HepG2 (cell line): ENCODE data around the gene MYO1E. TPM values are rescaled to one million over a fixed set of nuclear protein-coding genes. Genes with fewer than 3 reads are reported as not detected.
A peak's percentile ranks its signal among the peaks of the same experiment; 100 is the strongest.

ENCODE experiments used
- ATF2 ChIP-seq: sonication (generic); formaldehyde crosslinking; IDR thresholded peaks from 2 replicates; pipeline ENCODE4 v1.4.0; 2020; ENCODE audit warnings: missing genetic modification reagents
- CEBPG ChIP-seq: IDR thresholded peaks from 2 replicates; pipeline ENCODE4 v1.6.1; 2016
- ETV5 ChIP-seq: IDR thresholded peaks from 2 replicates; pipeline ENCODE4 v1.6.1; 2018; ENCODE audit warnings: missing biosample characterization, missing genetic modification reagents, inconsistent platforms, borderline replicate concordance
- FOXA3 ChIP-seq: IDR thresholded peaks from 2 replicates; pipeline ENCODE4 v1.6.1; 2016; ENCODE audit warnings: missing genetic modification reagents, missing compliant biosample characterization
- FOXK1 ChIP-seq: sonication (generic); formaldehyde crosslinking; IDR thresholded peaks from 2 replicates; pipeline ENCODE4 v1.4.0; 2020; ENCODE audit warnings: low read depth, missing genetic modification reagents, borderline replicate concordance
- ISL2 ChIP-seq: sonication (generic); formaldehyde crosslinking; IDR thresholded peaks from 2 replicates; pipeline ENCODE4 v1.5.0; 2020; ENCODE audit warnings: missing genetic modification reagents
- KAT2B ChIP-seq: fragments of 150-350 bp; IDR thresholded peaks from 2 replicates; pipeline ENCODE4 v1.6.1; 2014; ENCODE audit warnings: low read depth, low read length, borderline replicate concordance
- KLF6 ChIP-seq: IDR thresholded peaks from 2 replicates; pipeline ENCODE4 v1.8.0; 2016; ENCODE audit warnings: missing biosample characterization, missing genetic modification reagents
- NCOA2 ChIP-seq: sonication (generic); formaldehyde crosslinking; IDR thresholded peaks from 2 replicates; pipeline ENCODE4 v1.8.0; 2022; ENCODE audit warnings: inconsistent platforms
- RXRB ChIP-seq: IDR thresholded peaks from 2 replicates; pipeline ENCODE4 v1.6.1; 2016; ENCODE audit warnings: borderline replicate concordance, missing genetic modification reagents, missing compliant biosample characterization
- SIX1 ChIP-seq: sonication (generic); formaldehyde crosslinking; IDR thresholded peaks from 2 replicates; pipeline ENCODE4 v1.4.0; 2020; ENCODE audit warnings: missing genetic modification reagents, borderline replicate concordance
- SKI ChIP-seq: fragments of 450-650 bp; IDR thresholded peaks from one replicate; pipeline ENCODE4 v1.6.1; 2018; ENCODE audit warnings: mild to moderate bottlenecking; ENCODE audit not compliant: partially characterized antibody
- SMARCC2 ChIP-seq: fragments of 450-650 bp; IDR thresholded peaks from 2 replicates; pipeline ENCODE4 v1.6.1; 2017; ENCODE audit warnings: antibody characterized with exemption, mild to moderate bottlenecking
- SOX13 ChIP-seq, 3 experiments: fragments of 450-650 bp in 1 of 3; sonication (generic) in 1 of 3; formaldehyde crosslinking in 1 of 3; IDR thresholded peaks in 2 of 3; conservative IDR thresholded peaks in 1 of 3; 2 replicates each; pipeline versions ENCODE4 v1.5.0 to v1.6.1; 2016 to 2020; ENCODE audit warnings: antibody characterized with exemption in 1 of 3, mild to moderate bottlenecking in 1 of 3, missing compliant biosample characterization in 1 of 3, missing genetic modification reagents in 1 of 3, moderate library complexity in 1 of 3
- STAG1 ChIP-seq: sonication (generic); formaldehyde crosslinking; IDR thresholded peaks from 2 replicates; pipeline ENCODE4 v1.4.0; 2020; ENCODE audit warnings: missing genetic modification reagents
- ZHX1 ChIP-seq: sonication (generic); formaldehyde crosslinking; IDR thresholded peaks from 2 replicates; pipeline ENCODE4 v1.8.1; 2022; ENCODE audit warnings: low read depth, mild to moderate bottlenecking, missing genetic modification reagents
- ZNF761 ChIP-seq: sonication (generic); formaldehyde crosslinking; conservative IDR thresholded peaks from 2 replicates; pipeline ENCODE4 v1.4.0; 2020; ENCODE audit warnings: mild to moderate bottlenecking, missing genetic modification reagents
- ZNF784 ChIP-seq: sonication (generic); formaldehyde crosslinking; IDR thresholded peaks from 2 replicates; pipeline ENCODE4 v1.5.1; 2020; ENCODE audit warnings: missing genetic modification reagents, mild to moderate bottlenecking, borderline replicate concordance
- polyA plus RNA-seq, 8 experiments: library from polyadenylated mRNA; depleted of rRNA in 3 of 8; stranded (reverse) in 7 of 8; unstranded in 1 of 8; fragments of >200 nt; fragmentation: Illumina TruSeq in 4 of 8; extraction: Trizol in 4 of 8; gene quantifications; 2 replicates each; pipeline versions ENCODE4 v1.2.1 to v1.2.3, GENCODE V29; 2011 to 2016; ENCODE audit warnings: low read depth in 4 of 8, missing spikeins in 1 of 8, mixed read lengths in 1 of 8; ENCODE audit not compliant: insufficient read depth in 1 of 8
- total RNA-seq, 5 experiments: library from RNA; depleted of rRNA; stranded (reverse); fragments of >200 nt; fragmentation: Illumina TruSeq; extraction: Trizol; gene quantifications; 2 replicates each; pipeline ENCODE4 v1.2.3, GENCODE V29; 2016; ENCODE audit warnings: low read depth in 1 of 5
- TF ChIP-seq, protein P1 (sequence below): sonication (generic); formaldehyde crosslinking; IDR thresholded peaks from 2 replicates; pipeline ENCODE4 v1.4.0; 2020; ENCODE audit warnings: missing genetic modification reagents, borderline replicate concordance
- TF ChIP-seq, protein P2 (sequence below): IDR thresholded peaks from 2 replicates; pipeline ENCODE4 v1.6.1; 2012; ENCODE audit warnings: low read depth, low read length, improper control_type of control experiment

MYO1E gene
- total and polyA plus RNA-seq, 2 of the 13 experiments (the other 11 are each of a cell fraction or from before 2014, with no cell fraction given) = 15.7 to 25.1 TPM

DNA sequence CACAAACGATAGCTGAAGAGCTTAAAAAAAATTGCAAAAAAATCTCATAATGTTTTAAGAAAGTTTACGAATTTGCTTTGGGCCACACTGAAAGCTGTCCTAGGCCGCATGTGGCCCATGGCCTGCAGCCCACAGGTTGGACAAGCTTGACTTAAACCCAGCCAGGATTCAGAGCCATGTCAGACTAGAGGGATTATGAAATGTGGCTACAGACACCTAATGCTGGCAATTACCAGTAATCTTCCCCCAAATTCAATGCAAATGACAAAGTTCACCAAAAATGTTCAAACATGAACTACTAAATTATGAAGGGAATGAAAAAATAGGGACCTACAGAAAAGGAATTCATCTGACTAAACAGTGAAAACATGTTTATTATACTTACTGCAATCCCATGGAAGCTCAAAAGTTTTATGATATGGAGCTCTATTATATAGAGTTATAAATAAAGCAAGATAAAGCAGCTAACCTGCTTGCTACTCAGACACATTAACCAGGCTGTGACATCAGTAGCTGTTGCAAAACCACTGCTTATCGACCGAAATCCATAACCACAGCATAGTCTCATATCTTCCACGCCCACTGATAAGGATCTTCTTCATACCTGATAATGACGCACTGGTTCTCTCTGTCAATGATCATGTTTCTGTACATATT, 116.9 kb downstream of the MYO1E start (continued):
- TF ChIP-seq SKI (peak; percentile 10), RXRB (CRISPR knock-in tag) (peak; percentile 58; the same call in 1 of the 2 replicates), SOX13 (IDR thresholded peaks at IDR 0.05) (peak; percentile 37; the same call in 1 of the 2 replicates), SOX13 (CRISPR knock-in tag; conservative IDR thresholded peaks at IDR 0.05 in 1 of 2, IDR thresholded peaks at IDR 0.05 in 1 of 2) (peak in 1 of 2 experiments; percentile 75; a peak in 2 of 4 replicates), SIX1 (CRISPR knock-in tag) (peak; percentile 23; the same call in 1 of the 2 replicates), KLF6 (CRISPR knock-in tag) (peak; percentile 69; the same call in 1 of the 2 replicates), FOXK1 (CRISPR knock-in tag) (peak; percentile 58; the same call in 1 of the 2 replicates), ISL2 (peak; percentile 83), STAG1 (0 out of 2 replicates have a peak, but pooled peaks have one; percentile 9), CEBPG (CRISPR knock-in tag) (peak; percentile 90), ZNF784 (CRISPR knock-in tag) (no peak), ETV5 (CRISPR knock-in tag) (peak; percentile 35; the same call in 1 of the 2 replicates), FOXA3 (CRISPR knock-in tag) (peak; percentile 74), NCOA2 (CRISPR knock-in tag) (peak; percentile 67; the same call in 1 of the 2 replicates), SMARCC2 (no peak), ATF2 (CRISPR knock-in tag) (peak; percentile 80; the same call in 1 of the 2 replicates), ZHX1 (CRISPR knock-in tag) (peak; percentile 46; the same call in 1 of the 2 replicates), ZNF761 (0 out of 2 replicates have a peak, but pooled peaks have one; percentile 24), KAT2B (peak; percentile 59; the same call in 1 of the 2 replicates)
- TF ChIP-seq, protein P1, sequence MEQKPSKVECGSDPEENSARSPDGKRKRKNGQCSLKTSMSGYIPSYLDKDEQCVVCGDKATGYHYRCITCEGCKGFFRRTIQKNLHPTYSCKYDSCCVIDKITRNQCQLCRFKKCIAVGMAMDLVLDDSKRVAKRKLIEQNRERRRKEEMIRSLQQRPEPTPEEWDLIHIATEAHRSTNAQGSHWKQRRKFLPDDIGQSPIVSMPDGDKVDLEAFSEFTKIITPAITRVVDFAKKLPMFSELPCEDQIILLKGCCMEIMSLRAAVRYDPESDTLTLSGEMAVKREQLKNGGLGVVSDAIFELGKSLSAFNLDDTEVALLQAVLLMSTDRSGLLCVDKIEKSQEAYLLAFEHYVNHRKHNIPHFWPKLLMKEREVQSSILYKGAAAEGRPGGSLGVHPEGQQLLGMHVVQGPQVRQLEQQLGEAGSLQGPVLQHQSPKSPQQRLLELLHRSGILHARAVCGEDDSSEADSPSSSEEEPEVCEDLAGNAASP = peak; percentile 26; the same call in 1 of the 2 replicates
- TF ChIP-seq, protein P2, sequence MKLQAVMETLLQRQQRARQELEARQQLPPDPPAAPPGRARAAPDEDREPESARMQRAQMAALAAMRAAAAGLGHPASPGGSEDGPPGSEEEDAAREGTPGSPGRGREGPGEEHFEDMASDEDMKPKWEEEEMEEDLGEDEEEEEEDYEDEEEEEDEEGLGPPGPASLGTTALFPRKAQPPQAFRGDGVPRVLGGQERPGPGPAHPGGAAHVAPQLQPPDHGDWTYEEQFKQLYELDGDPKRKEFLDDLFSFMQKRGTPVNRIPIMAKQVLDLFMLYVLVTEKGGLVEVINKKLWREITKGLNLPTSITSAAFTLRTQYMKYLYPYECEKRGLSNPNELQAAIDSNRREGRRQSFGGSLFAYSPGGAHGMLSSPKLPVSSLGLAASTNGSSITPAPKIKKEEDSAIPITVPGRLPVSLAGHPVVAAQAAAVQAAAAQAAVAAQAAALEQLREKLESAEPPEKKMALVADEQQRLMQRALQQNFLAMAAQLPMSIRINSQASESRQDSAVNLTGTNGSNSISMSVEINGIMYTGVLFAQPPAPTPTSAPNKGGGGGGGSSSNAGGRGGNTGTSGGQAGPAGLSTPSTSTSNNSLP = peak; percentile 88
